Stimulated activated memory B cell treated with anti-CD40 and anti-IgM and Interleukin-4, amounts not matched to agents 10 μg/mL and 1 μg/mL and 100 μg/mL, for 72 hours (primary cell): ENCODE data around the gene RNASEH2A.
"Not testable (repeated sequence)": the region's sequence is repeated elsewhere in the genome, so short reads cannot be mapped to it uniquely, and the experiment has no call there.

Source experiments
- ATAC-seq: fragments of 150-1000 bp; cut with Tn5 transposase; 2 replicates; pipeline ENCODE4 v1.10.0; 2021
- H3K27ac Mint-ChIP-seq: one replicate; pipeline ENCODE4 v1.8.0; 2022; ENCODE audit warnings: mild to moderate bottlenecking, mixed read lengths
- H3K27me3 Mint-ChIP-seq: one replicate; pipeline ENCODE4 v1.8.0; 2022; ENCODE audit warnings: mixed read lengths
- H3K36me3 Mint-ChIP-seq: one replicate; pipeline ENCODE4 v1.8.0; 2022; ENCODE audit warnings: mixed read lengths
- H3K4me1 Mint-ChIP-seq: one replicate; pipeline ENCODE4 v1.8.0; 2022; ENCODE audit warnings: mixed read lengths
- H3K4me3 Mint-ChIP-seq: one replicate; pipeline ENCODE4 v1.8.0; 2022; ENCODE audit warnings: mild to moderate bottlenecking, moderate library complexity, mixed read lengths
- H3K9me3 Mint-ChIP-seq: one replicate; pipeline ENCODE4 v1.8.0; 2022; ENCODE audit warnings: mixed read lengths

Gene RNASEH2A

GRCh38 chr19:12843328-12843727 lies 36.9 kb downstream of the RNASEH2A start:
- Mint-ChIP-seq H3K4me1 (peaks cover 38% of the 10 kb centered on the region), H3K27me3 (peaks cover 86% of the 10 kb centered on the region), H3K27ac (no peak overlapping the region), H3K9me3 (peaks cover 3% of the 10 kb centered on the region), H3K36me3 (no peaks in the 10 kb centered on the region), H3K4me3 (no peak overlapping the region)
- no peak for ATAC-seq

GRCh38 chr19:12843999-12844732 lies 37.8 kb downstream of the RNASEH2A start:
- Mint-ChIP-seq H3K27me3 (peaks cover 78% of the 10 kb centered on the region), H3K36me3 (no peaks in the 10 kb centered on the region), H3K4me3 (no peak overlapping the region), H3K27ac (no peak overlapping the region), H3K9me3 (peaks cover 3% of the 10 kb centered on the region), H3K4me1 (peaks cover 30% of the 10 kb centered on the region)
- ATAC-seq = no peak

DNA sequence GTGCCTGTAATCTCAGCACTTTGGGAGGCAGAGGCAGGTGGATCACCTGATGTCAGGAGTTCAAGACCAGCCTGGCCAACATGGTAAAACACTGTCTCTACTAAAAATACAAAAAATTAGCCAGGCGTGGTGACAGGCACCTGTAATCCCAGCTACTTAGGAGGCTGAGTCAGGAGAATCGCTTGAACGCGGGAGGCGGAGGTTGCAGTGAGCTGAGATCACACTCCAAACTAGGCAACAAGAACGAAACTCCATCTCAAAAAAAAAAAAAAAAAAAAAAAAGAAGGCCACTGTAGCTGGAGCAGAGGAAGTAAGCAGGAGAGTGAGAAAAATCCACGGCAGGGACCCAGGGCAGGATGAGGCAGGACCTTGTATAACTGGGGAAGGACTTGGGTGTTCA lies 40.2 kb downstream of the RNASEH2A start:
- H3K27ac Mint-ChIP-seq = not testable (repeated sequence)
- Mint-ChIP-seq H3K4me1 (peaks cover 12% of the 10 kb centered on the region), H3K27me3 (peaks cover 53% of the 10 kb centered on the region)

GRCh38 chr19:12847159-12848139 lies 41.1 kb downstream of the RNASEH2A start:
- peak; percentile 95 for ATAC-seq
- Mint-ChIP-seq H3K27me3 (peaks cover 45% of the 10 kb centered on the region), H3K36me3 (no peaks in the 10 kb centered on the region), H3K27ac (no peak overlapping the region), H3K4me1 (peaks cover 9% of the 10 kb centered on the region), H3K4me3 (peak overlapping the region; percentile 60), H3K9me3 (no peaks in the 10 kb centered on the region)

More for the DNA sequence above, 40.2 kb downstream of the RNASEH2A start:
- not testable (repeated sequence) for H3K4me3 Mint-ChIP-seq, ATAC-seq, H3K36me3 Mint-ChIP-seq, H3K9me3 Mint-ChIP-seq

GRCh38 chr19:12856653-12857052 lies 50.3 kb downstream of the RNASEH2A start:
- H3K27me3 Mint-ChIP-seq = peaks cover 9% of the 10 kb centered on the region
- no peaks in the 10 kb centered on the region for H3K9me3 Mint-ChIP-seq
- H3K36me3 Mint-ChIP-seq = no peaks in the 10 kb centered on the region

GRCh38 chr19:12858041-12858928 lies 51.9 kb downstream of the RNASEH2A start:
- no peak for ATAC-seq

More at GRCh38 chr19:12856653-12857052, 50.3 kb downstream of the RNASEH2A start:
- Mint-ChIP-seq H3K4me3 (no peak overlapping the region), H3K27ac (no peak overlapping the region), H3K4me1 (no peaks in the 10 kb centered on the region)
- no peak for ATAC-seq

DNA sequence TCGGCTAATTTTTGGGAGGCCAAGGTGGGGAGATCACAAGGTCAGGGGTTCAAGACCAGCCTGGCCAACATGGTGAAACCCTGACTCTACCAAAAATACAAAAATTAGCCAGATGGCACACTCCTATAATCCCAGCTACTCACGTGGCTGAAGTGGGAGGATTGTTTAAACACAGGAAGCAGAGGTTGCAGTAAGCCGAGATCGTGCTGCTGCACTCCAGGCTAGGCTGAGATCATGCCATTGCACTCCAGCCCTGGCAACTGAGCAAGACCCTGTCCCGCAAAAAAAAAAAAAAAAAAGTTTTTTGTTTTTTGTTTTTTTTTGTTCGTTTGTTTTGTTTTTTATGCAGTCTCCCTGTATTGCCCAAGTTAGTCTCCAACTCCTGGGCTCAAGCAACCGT lies 53.2 kb downstream of the RNASEH2A start:
- Mint-ChIP-seq H3K36me3 (no peaks in the 10 kb centered on the region), H3K27me3 (peaks cover 11% of the 10 kb centered on the region), H3K4me1 (no peaks in the 10 kb centered on the region), H3K4me3 (no peak overlapping the region), H3K27ac (no peak overlapping the region), H3K9me3 (no peaks in the 10 kb centered on the region)
- no peak for ATAC-seq

More at GRCh38 chr19:12858041-12858928, 51.9 kb downstream of the RNASEH2A start:
- Mint-ChIP-seq H3K36me3 (no peaks in the 10 kb centered on the region), H3K9me3 (no peaks in the 10 kb centered on the region), H3K4me3 (no peak overlapping the region), H3K27me3 (peaks cover 11% of the 10 kb centered on the region), H3K4me1 (no peaks in the 10 kb centered on the region), H3K27ac (no peak overlapping the region)
